Measurements from ENCODE around the gene TTC32.

The TTC32 gene

DNA sequence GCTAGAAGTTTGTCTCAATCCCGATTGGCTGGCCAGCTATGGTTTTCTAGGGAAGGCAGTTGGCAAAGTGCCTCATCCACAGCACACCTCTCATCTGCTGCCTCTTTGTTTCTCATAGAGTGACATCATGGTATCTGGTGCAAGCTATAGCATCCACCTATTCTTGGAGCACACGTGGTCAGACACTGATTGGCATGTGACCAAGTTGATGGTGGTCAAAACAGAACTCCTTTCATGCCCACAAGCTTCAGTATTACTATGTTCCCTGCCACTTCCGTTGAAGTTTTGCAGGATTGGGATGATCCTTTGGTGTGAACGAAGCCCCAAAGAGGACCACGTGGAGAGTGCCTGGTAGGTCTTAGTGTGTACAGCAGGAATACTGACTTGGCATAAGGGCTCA lies 28.8 kb downstream of the TTC32 start:
- DNase-seq = peak; percentile 16

DNA sequence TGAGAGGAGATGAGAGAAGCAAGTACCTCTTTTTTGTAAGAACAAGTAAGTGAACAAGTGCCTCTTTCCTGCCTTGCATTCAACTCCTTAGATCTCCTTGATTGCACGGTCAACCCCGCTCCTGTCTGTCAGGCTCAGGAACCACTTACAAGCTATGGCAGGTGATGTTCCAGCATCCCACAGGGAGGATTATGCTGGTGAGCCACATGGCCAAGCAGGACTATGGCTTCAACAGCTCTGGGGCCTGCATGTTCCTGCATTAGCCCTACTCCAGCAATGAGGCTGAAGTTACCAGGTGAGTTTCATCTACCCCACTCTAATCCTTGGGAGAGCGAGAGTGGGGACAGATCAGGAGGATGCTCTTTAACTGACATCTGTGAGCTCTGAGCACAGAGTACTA lies 29.5 kb downstream of the TTC32 start:
- peak; percentile 41 for DNase-seq

DNA sequence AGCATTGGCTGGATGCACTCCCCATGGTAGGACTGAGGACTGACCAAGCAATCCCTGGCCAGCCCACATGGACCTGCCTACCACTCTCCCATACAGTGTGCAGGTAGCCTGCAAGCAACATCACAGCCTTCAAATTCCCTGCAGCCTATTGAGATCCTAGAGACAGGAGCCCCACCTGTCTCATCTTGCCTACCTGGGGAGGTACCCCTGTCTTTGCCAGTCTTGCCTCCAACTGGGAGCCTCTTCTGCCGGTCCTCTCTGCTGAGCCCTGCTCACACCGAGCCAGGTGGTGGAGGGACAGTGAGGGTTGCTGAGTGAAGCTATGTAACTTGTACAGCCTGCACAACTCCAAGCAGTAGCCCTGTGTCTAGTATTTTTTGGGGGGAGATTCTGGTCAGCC lies 29.9 kb downstream of the TTC32 start:
- no peak for DNase-seq

DNA sequence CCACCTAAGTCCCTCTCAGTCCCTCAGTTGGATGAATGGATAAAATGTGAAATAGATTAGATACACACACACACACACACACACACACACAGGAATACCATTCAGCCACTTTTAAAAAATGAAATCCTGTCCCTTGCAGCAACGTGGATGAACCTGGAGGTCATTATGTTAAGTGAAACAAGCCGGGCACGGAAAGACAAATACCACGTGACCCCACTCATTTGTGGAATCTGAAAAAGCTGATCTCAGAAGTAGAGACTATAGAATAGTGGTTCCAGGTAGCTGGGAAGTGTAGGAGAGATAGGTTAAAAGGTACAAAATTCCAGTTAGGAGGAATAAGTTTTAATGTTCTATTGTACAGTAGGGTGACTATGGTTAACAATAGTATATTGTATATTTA lies 31.0 kb downstream of the TTC32 start:
- no peak for DNase-seq

DNA sequence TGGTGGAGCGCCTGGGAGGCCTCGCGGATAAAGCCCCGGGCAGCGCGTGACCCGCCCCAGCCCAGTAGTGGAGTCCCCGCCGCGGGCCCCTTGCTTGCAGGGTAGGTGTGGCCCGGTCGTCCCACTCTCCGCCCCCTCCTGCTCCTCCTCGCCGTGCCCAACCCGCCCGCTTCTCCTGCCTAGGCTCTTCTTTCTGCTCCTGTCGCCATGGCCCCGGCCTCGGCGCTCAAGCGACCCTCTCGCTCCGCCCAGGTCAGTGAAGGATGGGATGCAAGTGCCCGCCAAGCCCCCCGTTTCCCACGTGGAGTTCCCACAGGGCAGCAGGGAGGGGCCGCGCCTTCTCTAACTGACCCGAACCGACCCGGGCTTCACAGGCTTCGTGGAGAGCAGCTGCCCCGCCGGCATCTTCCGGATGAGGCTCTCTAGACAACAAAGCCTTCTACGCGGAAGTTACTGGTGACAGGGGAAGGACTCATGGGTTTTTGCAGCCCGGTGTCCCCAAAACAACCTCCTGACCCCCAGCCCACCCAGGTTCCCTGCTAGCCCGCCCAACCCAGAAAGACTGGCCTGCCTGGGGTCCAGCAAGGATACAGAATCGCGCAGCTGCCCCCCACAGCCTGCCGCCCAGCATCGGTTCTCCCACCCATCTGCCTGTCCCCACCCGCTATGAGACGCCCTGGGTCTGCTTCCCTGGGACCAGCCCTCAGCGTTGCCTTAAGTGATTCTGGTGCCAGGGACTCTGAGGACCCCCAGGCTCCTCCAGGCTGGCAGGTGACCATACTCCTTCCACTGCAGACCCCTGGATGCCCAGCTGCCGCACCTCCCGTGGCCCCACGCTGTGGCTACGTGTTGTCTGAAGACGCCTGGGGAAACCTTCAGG lies 32.8 kb downstream of the TTC32 start:
- peak; percentile 76 for DNase-seq

DNA sequence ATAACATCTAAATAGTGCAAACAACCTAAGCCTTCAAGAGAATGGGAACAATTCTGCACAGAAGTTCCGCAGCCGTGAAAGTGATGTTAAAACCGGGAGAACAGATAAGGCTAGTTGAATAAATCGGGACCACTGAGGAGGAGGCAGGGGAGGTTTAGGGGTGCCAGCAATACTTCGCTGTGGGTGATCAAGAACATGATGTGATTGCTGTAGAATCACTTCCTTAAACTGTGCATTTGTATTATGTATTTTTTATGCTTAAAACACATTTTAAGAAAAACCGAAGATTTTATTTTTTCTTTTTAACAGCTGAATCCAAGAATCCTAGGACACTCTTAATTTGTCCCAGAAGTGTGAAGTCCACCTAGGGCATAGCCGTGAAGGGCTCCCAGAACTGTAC lies 33.6 kb downstream of the TTC32 start:
- no peak for DNase-seq

DNA sequence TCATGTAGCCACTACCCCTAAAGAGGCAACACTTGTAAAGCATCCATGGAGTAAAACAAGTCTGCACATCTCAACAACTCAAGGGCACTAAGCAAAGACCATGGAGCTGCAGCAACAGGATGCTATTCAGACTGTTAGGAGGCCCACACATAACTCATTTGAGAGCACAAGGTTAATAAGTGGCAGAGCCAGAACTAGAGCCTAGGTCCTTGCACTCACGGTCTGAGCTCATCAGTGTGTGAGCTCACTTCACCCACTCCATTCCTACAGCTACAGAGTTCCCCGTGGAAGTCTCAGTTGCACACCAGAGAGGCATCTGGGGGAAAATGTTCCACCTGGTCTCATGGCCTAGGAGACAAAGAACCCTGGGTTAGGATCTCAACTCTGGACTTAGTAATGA lies 35.0 kb downstream of the TTC32 start:
- no peak for DNase-seq

DNA sequence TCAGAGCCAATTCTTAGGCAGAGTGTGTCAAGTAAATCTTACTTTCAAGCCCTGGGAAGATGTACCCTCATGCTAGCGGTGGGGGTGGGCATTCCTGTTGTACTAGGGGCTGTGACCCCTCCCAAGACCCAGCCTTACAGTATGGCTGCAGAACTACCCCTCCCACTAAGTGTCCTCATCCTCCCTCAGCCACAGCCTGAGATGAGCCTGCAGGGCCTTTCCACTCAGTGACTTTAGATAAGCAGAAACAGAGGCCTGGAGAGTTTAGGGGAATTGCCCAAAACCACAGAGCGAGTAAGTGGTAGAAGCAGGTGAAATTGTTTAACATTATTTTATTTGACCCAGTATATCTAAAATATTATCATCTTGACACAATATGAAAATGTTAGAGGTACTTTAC lies 36.6 kb downstream of the TTC32 start:
- DNase-seq = no peak

DNA sequence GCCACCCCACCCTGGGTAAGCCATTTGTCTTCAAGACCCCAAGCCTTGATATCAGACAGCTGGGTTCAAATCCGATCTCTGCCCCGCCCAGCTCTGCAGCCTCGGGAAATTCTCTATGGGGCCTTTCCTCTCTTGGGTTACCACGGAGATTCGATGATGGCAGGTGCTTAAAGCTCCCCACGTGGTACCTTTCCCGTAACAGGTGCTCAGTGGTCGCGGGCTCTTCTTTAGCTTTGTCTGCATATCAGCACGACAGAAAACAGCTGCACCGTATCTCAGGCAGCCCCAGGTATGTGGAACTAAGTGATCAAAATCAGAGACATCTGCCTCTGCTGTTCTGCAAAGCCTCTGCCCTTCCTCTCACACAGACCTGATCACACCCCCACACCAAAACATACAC lies 37.4 kb downstream of the TTC32 start:
- no peak for DNase-seq

DNA sequence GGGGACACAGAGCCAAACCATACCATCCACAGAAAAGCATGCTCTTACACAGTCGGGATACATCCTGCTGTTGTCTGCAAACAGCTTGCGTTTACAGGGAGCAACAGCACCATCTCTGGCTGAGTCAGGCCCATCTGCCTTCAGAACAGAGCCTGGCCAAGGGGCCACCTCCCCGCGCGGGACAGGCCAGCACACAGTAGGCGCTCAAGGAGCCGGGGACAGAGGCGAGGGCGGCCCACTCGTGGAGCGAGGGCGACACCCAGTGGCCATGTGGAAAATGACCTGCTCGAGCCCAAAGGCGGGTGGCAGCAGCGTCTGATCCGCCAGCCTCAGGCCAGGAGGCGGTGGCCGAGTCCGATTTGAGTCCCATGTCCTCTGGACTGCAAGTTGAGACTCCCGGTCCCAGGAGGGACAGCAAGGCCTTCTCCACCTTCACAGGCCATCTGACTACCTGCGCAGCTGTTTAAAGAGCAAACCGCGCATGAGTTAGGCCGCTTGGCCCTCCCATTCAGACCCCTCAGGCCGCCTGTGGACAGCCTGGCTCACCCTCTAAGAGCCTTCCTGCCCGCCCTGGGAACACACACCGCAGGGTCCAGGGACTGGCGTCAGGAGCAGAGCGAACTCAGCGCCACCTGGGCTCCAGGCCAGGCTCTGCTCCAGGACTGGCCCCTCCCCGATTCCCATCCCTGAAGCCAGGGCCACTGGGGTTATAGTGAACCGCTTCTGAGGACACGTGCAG lies 38.3 kb downstream of the TTC32 start:
- DNase-seq = peak; percentile 92

DNA sequence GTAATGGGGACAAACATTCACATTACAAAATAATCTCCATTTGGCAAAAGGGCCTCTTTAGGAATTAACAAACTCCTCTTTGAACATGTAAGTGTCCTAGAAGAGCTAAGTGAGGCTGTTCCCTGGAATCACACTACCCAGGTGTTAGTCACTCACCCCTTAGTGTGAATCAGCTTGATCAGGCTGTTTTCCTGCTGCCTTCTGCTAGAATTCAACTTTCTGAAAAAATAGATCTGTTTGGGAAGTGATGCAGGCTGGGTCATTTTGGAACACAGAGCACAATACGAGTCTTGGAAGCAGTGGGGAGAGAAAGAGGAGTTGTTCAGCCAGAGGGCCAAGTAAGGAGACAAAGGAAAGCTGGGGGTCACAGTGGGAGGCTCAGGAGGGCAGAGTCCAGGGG lies 40.0 kb downstream of the TTC32 start:
- DNase-seq = no peak

DNA sequence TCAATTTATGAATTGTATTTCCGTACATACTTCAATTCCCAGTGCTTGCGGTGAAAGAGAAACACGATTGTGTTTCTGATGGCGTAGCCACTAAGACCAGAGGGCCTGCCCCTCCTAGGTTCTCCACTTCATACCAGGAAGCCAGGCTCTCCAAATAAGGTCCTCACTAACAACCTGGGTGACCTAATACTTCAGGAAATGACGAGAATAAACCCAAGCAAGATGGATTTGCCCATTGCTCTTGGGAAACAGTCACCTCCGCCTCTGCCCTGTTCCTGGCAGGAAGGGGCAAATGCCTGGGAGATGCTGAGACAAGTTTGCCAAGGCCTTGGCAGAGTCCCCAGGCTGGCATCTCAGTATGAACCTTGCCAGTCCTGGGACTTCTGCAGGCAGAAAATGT lies 41.8 kb downstream of the TTC32 start:
- DNase-seq = no peak

DNA sequence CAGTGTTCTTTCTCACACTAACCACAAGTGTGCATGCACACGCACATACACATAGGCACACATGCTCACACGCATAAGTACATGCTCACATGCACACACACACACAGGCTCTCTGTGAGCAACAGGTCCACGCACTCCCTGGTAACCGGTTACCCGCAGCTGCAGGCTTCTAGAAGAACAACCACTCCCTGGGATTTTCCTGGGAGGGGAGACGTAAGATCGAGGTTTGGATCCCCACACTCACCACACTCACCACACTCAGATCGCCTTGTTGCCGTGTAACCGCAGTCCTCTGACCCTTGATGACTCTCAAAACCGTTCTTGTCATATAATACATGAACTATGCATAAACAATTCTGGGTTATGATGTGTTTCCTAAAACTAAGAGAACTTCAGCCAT lies 42.2 kb downstream of the TTC32 start:
- no peak for DNase-seq

DNA sequence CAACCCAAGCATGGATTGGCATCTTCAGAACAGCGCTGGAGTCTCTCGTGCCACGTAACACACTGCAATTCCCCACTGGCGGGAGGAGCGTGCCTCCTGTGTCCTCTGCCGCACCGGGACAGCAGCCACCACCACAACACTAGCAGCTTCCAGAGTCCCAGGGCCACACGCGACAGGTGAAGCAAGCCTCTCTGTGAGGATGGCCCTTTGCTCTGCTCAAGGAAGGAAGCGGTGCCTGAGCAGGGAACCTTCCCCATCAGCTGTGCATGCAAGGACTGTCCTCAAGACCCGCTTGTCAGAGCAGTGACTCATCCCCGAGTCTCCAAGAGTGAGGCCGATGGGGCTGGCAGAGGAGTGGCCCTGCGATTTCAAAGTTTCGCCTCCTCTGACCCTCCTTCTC lies 44.0 kb downstream of the TTC32 start:
- DNase-seq = peak; percentile 79

DNA sequence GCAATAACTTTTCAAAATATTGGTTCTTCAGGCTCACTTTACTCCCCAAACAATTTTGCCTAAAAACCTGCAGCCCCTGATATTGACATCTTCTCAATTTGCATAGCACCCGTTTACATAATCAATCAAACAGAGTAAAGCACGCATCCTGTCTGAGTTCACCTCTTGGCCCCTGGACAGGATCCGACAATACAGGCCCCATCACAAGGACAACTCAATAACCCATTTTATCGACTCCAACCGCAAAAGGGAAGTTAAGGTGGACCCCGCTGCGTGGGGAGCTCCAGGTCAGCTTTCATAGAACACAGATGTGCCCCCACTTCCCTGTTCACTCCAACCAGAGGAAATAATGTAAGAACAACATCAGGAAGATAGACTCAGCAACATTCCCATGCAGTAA lies 44.7 kb downstream of the TTC32 start:
- no peak for DNase-seq

DNA sequence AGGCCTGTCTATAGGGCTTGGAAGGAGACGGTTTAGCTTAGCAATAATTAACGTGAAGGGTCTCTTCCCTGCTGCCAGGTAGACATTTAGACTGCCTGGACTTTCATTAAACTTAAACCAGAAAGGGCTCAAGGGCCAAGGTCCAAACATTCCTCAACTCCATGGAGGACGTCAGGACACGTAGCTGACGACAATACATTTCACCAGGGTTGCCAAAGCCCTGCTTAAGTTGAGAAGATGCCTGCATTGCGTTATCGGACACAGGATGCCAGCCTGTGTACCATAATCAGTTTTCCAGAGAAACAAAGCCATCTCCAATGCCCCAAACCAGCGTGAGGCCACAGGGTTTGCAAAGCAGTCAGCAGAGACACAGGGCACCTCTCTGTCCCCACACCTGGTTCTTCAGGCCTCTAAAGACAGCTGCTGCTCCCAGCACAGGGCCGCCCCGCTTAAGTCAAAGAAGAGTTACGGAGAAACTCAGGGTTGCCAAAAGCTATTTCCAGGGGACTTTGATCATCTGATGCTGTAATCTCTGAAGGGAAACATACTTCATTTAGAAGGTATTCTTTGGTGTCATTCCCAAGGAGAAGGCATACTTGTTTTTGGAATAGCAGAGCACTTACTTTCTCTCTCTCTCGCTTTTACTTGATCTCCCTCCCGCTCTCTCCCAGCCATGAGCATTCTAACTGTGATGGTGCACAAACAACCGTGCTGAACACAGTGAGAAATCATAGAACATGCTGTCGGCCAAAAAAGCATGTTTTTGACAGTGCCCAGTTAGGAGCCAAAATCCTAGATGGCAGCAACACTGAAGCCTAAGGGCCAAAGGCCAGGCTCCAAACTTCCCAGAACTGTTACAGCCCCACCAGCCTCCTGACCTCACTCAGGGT lies 46.0 kb downstream of the TTC32 start:
- no peak for DNase-seq

DNA sequence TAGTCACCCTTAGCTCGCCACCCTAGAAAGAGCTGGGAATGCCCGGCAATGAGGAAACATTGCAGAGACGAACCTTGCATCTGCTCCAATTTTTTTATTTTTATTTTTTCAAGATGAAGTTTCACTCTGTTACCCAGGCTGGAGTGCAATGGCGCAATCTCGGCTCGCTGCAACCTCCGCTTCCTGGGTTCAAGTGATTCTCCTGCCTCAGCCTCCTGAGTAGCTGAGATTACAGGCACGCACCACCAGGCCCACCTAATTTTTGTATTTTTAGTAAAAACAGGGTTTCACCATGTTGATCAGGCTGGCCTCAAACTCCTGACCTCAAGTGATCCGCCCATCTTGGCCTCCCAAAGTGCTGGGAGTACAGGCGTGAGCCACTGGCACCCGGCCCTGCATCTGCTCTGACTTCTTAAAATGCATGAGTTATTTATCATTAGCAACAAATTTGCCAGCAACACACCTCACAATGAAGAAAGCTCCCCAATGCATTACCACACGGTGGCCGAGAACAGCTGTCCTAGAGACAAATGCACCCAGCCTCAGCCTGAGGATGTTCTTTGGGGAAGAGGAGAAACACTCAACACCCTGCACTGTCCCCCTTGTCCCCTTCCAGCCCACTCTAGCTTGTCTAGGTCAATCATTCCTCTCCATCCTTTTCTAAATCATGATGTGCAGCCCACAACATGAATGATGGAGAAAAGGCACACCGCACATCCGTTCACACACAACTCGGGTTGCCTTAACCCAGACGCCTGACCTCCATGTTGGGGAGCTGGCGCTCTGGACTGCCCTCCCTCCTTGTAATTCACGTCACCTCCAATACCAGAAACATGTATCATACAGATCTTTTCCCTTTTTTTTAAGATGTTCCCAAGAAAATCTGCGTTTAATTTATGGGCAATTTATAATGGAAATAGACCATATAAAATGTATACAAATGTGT lies 46.9 kb downstream of the TTC32 start:
- DNase-seq = no peak

DNA sequence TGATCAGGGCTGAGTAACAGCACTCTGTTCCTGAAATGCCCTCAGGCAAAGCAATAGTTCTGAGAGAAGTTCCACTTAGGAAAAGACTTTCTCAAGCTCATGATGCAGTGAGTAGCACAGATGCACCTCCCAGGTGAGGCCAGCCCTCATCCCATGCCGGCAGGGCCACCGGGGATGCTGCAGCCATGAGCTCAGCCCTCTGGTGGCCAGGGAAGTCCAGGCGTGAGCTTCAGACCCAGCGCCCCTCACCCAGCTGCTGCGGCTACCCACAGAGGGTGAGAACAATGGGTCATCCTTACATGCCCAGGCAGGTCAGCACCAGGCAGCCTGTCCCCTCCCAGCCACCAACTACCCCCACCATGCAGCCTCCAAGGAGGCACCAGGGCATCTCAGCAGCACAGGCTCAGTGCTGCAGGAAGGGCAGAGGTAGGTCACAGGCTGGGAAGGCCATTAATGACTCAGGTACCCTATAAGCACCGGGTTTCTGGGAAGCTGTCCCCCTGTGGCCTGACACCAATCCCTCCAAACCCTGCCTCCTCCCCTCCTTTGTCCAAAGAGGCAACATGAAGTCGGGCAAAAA lies 50.6 kb downstream of the TTC32 start:
- peak; percentile 78 for DNase-seq

DNA sequence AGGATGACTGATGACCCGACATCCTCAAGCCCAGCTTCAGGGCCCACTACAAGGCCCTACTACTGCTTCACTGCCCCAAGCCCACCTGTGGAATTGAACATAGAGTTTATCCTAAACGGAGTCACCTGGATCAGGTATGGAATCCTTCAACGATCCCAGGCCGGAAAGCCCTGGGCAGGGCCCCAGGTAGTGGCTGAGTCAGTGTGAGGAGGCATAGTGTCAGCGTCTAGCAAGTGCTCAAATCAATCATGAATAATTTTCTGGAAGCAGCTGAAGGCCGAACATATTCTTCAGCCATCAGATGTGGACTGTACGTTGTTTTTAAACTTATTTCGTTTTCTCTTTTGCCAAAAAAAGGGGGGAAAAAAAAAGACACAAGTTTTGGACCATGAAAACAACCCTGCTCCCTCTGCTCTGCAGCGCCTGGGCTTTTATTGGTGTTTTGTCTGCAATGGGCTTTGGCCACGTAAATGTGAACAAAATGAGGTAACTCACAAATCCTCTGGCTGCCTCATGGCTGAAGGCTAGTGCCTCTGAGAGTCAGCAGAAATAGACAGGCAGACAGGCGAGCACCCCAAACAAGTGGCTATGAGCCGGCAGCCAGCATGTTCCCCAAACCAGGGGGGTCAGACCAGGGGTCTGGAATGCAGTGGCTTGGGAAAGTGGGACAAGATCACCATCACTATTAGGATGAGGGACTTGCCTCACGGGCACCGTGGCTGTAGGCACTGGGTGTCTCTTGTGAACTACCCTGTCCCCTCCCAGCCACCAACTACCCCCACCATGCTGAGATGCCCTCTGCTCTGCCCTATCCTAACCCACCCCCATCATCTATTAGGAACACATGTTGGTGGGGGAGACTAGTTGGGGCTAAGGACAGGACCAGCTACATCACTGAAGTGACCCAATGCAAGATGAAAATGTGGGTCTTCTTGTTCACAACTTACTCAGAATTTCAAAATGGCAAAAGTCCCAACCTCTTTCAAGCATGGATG lies 51.4 kb downstream of the TTC32 start:
- peak; percentile 46 for DNase-seq

DNA sequence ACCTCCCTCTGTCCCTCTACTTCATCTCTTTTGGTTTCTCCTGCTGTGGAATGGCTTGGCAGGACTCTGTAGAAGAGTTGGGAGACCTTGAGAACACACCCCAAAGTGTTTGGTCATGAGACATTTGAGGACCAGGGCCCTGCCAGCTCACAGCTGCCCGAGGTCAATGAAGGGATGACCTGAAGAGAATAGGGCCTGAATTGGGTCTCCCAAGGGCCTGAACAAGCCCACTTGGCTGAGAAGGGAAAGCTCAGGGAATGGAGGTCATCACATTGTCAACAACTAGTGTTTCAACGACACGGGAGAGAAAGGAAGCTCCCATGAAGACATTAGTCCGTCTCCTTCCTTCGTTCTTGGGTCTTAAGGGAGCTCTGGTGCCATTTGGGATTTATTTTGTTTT lies 52.8 kb downstream of the TTC32 start:
- peak; percentile 26 for DNase-seq

Data from islet precursor cell (in vitro differentiated cells).